Measurements from ENCODE around the gene EMILIN2.

DNA sequence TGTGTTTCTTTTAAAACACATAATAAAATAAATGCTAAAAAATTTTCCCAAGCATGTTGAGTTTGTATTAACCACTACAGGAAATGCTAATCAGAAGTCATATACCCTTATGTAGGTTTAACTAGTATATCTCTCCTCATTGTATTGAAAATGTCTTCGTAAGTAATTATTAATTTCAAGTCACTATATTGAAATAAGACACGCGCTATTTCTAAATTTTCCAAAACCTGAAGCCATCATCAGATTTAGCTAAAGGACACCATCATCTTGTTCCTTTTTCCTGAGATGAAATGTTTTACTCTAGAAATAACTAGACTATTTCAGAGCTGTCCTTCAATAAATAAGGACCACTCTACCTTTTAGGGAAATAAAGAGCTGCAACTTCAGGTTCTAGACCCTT, 87.2 kb downstream of the EMILIN2 start:
- no peak for TF ChIP-seq EZH2 (IDR thresholded peaks at IDR 0.05; ENCODE audit: low read depth)
- TF ChIP-seq, protein P1, sequence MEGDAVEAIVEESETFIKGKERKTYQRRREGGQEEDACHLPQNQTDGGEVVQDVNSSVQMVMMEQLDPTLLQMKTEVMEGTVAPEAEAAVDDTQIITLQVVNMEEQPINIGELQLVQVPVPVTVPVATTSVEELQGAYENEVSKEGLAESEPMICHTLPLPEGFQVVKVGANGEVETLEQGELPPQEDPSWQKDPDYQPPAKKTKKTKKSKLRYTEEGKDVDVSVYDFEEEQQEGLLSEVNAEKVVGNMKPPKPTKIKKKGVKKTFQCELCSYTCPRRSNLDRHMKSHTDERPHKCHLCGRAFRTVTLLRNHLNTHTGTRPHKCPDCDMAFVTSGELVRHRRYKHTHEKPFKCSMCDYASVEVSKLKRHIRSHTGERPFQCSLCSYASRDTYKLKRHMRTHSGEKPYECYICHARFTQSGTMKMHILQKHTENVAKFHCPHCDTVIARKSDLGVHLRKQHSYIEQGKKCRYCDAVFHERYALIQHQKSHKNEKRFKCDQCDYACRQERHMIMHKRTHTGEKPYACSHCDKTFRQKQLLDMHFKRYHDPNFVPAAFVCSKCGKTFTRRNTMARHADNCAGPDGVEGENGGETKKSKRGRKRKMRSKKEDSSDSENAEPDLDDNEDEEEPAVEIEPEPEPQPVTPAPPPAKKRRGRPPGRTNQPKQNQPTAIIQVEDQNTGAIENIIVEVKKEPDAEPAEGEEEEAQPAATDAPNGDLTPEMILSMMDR (conservative IDR thresholded peaks at IDR 0.05), result no peak

Measured in PC-9 (cell line).